Fibroblast of skin of right quadriceps (primary cell): ENCODE results near the gene GBP6.
"Not testable (repeated sequence)": the region's sequence is repeated elsewhere in the genome, so short reads cannot be mapped to it uniquely, and the experiment has no call there.

Experiments
- DNase-seq: peaks from one replicate; pipeline ENCODE4 v3.0.0-alpha.2; 2013

Gene GBP6

GRCh38 chr1:89363638-89364536, at the start of gene GBP6:
Gene GBP6 (plus strand): TSS chr1:89364059. CDS start chr1:89368552, 4,493 bp downstream.
- peak; percentile 6 for DNase-seq

- no peak for DNase-seq
Observed at GRCh38 chr1:89322402-89322801, 41.5 kb upstream of the GBP6 start.

- no peak for DNase-seq
Observed at GRCh38 chr1:89331890-89332289, 32.0 kb upstream of the GBP6 start.

GRCh38 chr1:89332461-89332860, 31.4 kb upstream of the GBP6 start:
- DNase-seq, result no peak

- DNase-seq, result no peak
Observed at GRCh38 chr1:89335486-89335885, 28.4 kb upstream of the GBP6 start.

GRCh38 chr1:89337903-89338302, 26.0 kb upstream of the GBP6 start:
- no peak for DNase-seq

- no peak for DNase-seq
Observed at GRCh38 chr1:89339039-89339438, 24.8 kb upstream of the GBP6 start.

GRCh38 chr1:89345479-89345878, 18.4 kb upstream of the GBP6 start:
- DNase-seq, result not testable (repeated sequence)

- DNase-seq, result no peak
Observed at GRCh38 chr1:89347296-89347695, 16.6 kb upstream of the GBP6 start.

- no peak for DNase-seq
Observed at GRCh38 chr1:89350298-89350697, 13.6 kb upstream of the GBP6 start.

- no peak for DNase-seq
Observed at GRCh38 chr1:89351597-89352311, 12.1 kb upstream of the GBP6 start.

GRCh38 chr1:89352421-89352820, 11.4 kb upstream of the GBP6 start:
- no peak for DNase-seq

GRCh38 chr1:89354205-89354604, 9.7 kb upstream of the GBP6 start:
- DNase-seq, result no peak

- no peak for DNase-seq
Observed at GRCh38 chr1:89355056-89355455, 8.8 kb upstream of the GBP6 start.

- peak; percentile 31 for DNase-seq
Observed at GRCh38 chr1:89356658-89357400, 7.0 kb upstream of the GBP6 start.

- peak; percentile 59 for DNase-seq
Observed at GRCh38 chr1:89358287-89358893, 5.5 kb upstream of the GBP6 start.

GRCh38 chr1:89360716-89361115, 3.1 kb upstream of the GBP6 start:
- no peak for DNase-seq

- DNase-seq, result no peak
Observed at GRCh38 chr1:89361681-89362080, 2.2 kb upstream of the GBP6 start.

- DNase-seq, result peak; percentile 39
Observed at GRCh38 chr1:89363196-89363595, 663 bp upstream of the GBP6 start.

- no peak for DNase-seq
Observed at GRCh38 chr1:89364954-89365550, 1.2 kb downstream of the GBP6 start.

GRCh38 chr1:89367221-89367620, 3.4 kb downstream of the GBP6 start:
- no peak for DNase-seq

GRCh38 chr1:89369331-89369730, 5.5 kb downstream of the GBP6 start:
- no peak for DNase-seq

- not testable (repeated sequence) for DNase-seq
Observed at GRCh38 chr1:89373810-89374209, 10.0 kb downstream of the GBP6 start.
